ENCODE measurements around the gene LSAMP. TPM values are rescaled to one million over a fixed set of nuclear protein-coding genes. Genes with fewer than 3 reads are reported as not detected.

LSAMP gene
- total and polyA plus RNA-seq, 9 of the 15 experiments (the other 6 are each of a cell fraction or from before 2014, with no cell fraction given): 0.09 to 0.11 TPM; not detected in 7

DNA sequence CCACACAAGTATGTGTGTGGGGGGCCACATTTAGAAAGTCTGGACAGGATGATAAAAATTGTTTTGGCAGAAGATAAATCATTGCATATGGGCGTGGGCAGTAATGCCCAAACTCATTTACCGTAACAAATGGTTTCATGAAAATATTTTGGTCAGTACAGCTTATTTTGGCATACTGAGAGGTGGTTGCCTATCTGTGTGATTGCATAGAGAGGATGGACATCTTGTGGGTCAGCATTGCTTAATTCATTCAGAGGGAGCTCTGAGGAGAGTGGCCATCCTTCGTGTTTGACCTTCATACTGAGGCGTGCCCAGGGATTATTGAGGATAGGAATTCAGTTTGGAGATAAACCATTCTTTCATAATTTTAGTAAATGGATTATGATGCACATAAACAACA lies 659.5 kb downstream of the LSAMP start:
- FAIRE-seq (no peak), ATAC-seq (no peak), DNase-seq (ENCODE audit: extremely low read depth in 1 of 4, low spot score in 3 of 4) (no peak)
- Histone ChIP-seq H3K9me1 (ENCODE audit: control insufficient read depth, insufficient read depth, low read length) (no peaks in the 10 kb centered on the region), H3K27me3 (ENCODE audit: control insufficient read depth in 2 of 2, insufficient read depth in 2 of 2, low read length in 2 of 2) (no peaks in the 10 kb centered on the region), H3K9ac (ENCODE audit: insufficient read depth in 1 of 2, low read depth in 2 of 2, low read length in 2 of 2) (no peak overlapping the region), H3K27ac (ENCODE audit: extremely low read depth, low read depth, low read length) (no peak overlapping the region), H3K79me2 (ENCODE audit: control insufficient read depth, insufficient read depth, low read length) (no peaks in the 10 kb centered on the region), H3K4me2 (ENCODE audit: insufficient read depth, low read length) (no peak overlapping the region), H3K9me3 (replicated peaks; ENCODE audit: control insufficient read depth, insufficient read depth, low read depth, low read length) (no peaks in the 10 kb centered on the region), H3K36me3 (ENCODE audit: control insufficient read depth, insufficient read depth, low read length) (no peaks in the 10 kb centered on the region), H2AFZ (ENCODE audit: low read depth, low read length) (no peak overlapping the region; the same call in 1 of the 2 replicates), H4K20me1 (replicated peaks; ENCODE audit: control insufficient read depth, insufficient read depth, low read length) (no peaks in the 10 kb centered on the region), H3K4me3 (no peak overlapping the region), H3K4me1 (replicated peaks in 1 of 2; ENCODE audit: control insufficient read depth in 2 of 2, insufficient read depth in 2 of 2, low read length in 2 of 2) (peaks cover 3 to 8% of the 10 kb centered on the region in 2 experiments; a peak in 2 of 5 replicates)
- CTCF ChIA-PET (ENCODE audit: low intra/inter-chr PET ratio): interaction anchor here (1.5 kb wide), 1 partner anchor 568 kb away, joined by 5 read pairs; no protein-coding TSS in a partner anchor
- in situ Hi-C loops (cut with MboI) (no loop called here), intact Hi-C loops (cut with micrococcal nuclease) (loop anchor here (2.0 to 10.0 kb wide), 2 partner anchors 569 to 691 kb away; no protein-coding TSS in a partner anchor)
- WGBS (ENCODE audit: insufficient coverage, low coverage, missing lambda C conversion rate): 33% methylated on average over 4 of the region's 4 CpGs
- POLR2A ChIA-PET: no interaction called here
- BruUV-seq (replicated peaks): no TSS peak
- TF ChIP-seq, protein P1, sequence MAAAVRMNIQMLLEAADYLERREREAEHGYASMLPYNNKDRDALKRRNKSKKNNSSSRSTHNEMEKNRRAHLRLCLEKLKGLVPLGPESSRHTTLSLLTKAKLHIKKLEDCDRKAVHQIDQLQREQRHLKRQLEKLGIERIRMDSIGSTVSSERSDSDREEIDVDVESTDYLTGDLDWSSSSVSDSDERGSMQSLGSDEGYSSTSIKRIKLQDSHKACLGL (CRISPR knock-in tag; IDR thresholded peaks at IDR 0.05; ENCODE audit: borderline replicate concordance, poor library complexity, severe bottlenecking): no peak
- TF ChIP-seq RAD21 (CRISPR knock-in tag; conservative IDR thresholded peaks at IDR 0.05 in 1 of 2, IDR thresholded peaks at IDR 0.05 in 1 of 2): no peak
- no peak for TF ChIP-seq ZFP36 (IDR thresholded peaks at IDR 0.05; ENCODE audit: low read depth, low read length, partially characterized antibody)
- TF ChIP-seq CHD2 (IDR thresholded peaks at IDR 0.05; ENCODE audit: low read depth, low read length): no peak
- TF ChIP-seq, protein P2, sequence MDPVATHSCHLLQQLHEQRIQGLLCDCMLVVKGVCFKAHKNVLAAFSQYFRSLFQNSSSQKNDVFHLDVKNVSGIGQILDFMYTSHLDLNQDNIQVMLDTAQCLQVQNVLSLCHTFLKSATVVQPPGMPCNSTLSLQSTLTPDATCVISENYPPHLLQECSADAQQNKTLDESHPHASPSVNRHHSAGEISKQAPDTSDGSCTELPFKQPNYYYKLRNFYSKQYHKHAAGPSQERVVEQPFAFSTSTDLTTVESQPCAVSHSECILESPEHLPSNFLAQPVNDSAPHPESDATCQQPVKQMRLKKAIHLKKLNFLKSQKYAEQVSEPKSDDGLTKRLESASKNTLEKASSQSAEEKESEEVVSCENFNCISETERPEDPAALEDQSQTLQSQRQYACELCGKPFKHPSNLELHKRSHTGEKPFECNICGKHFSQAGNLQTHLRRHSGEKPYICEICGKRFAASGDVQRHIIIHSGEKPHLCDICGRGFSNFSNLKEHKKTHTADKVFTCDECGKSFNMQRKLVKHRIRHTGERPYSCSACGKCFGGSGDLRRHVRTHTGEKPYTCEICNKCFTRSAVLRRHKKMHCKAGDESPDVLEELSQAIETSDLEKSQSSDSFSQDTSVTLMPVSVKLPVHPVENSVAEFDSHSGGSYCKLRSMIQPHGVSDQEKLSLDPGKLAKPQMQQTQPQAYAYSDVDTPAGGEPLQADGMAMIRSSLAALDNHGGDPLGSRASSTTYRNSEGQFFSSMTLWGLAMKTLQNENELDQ (CRISPR knock-in tag; IDR thresholded peaks at IDR 0.05; ENCODE audit: borderline replicate concordance): no peak
- no peak for TF ChIP-seq CBFB (CRISPR knock-in tag; IDR thresholded peaks at IDR 0.05)
- TF ChIP-seq, protein P3, sequence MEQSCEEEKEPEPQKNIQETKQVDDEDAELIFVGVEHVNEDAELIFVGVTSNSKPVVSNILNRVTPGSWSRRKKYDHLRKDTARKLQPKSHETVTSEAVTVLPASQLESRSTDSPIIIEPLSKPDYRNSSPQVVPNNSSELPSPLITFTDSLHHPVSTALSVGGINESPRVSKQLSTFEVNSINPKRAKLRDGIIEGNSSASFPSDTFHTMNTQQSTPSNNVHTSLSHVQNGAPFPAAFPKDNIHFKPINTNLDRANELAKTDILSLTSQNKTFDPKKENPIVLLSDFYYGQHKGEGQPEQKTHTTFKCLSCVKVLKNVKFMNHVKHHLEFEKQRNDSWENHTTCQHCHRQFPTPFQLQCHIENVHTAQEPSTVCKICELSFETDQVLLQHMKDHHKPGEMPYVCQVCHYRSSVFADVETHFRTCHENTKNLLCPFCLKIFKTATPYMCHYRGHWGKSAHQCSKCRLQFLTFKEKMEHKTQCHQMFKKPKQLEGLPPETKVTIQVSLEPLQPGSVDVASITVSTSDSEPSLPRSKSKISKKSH (CRISPR knock-in tag; IDR thresholded peaks at IDR 0.05): no peak
- TF ChIP-seq POLR2B (IDR thresholded peaks at IDR 0.05; ENCODE audit: low read depth, partially characterized antibody): no peak
- no peak for TF ChIP-seq ZNF174 (CRISPR knock-in tag; IDR thresholded peaks at IDR 0.05)
- no peak for TF ChIP-seq SLC30A9 (CRISPR knock-in tag; IDR thresholded peaks at IDR 0.05)
- no peak for TF ChIP-seq PTTG1 (tag; IDR thresholded peaks at IDR 0.05; ENCODE audit: low read depth)
- TF ChIP-seq ZNF140 (CRISPR knock-in tag; IDR thresholded peaks at IDR 0.05): no peak
- TF ChIP-seq, protein P4, sequence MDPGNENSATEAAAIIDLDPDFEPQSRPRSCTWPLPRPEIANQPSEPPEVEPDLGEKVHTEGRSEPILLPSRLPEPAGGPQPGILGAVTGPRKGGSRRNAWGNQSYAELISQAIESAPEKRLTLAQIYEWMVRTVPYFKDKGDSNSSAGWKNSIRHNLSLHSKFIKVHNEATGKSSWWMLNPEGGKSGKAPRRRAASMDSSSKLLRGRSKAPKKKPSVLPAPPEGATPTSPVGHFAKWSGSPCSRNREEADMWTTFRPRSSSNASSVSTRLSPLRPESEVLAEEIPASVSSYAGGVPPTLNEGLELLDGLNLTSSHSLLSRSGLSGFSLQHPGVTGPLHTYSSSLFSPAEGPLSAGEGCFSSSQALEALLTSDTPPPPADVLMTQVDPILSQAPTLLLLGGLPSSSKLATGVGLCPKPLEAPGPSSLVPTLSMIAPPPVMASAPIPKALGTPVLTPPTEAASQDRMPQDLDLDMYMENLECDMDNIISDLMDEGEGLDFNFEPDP (CRISPR knock-in tag; IDR thresholded peaks at IDR 0.05): no peak
- TF ChIP-seq RNF2 (IDR thresholded peaks at IDR 0.05): no peak
- no peak for TF ChIP-seq ZNF232 (CRISPR knock-in tag; IDR thresholded peaks at IDR 0.05)
- TF ChIP-seq RBM34 (IDR thresholded peaks at IDR 0.05; ENCODE audit: borderline replicate concordance, insufficient read depth, low read length): no peak
